Activated CD8-positive, alpha-beta memory T cell treated with anti-CD3 and anti-CD28 coated beads for 4 hours (primary cell): Measurements from ENCODE around the gene TRERF1.
"Not testable (repeated sequence)": the region's sequence is repeated elsewhere in the genome, so short reads cannot be mapped to it uniquely, and the experiment has no call there.

Experiments
- DNase-seq, 2 donors: peaks; one replicate each; pipeline ENCODE4 v3.0.0-alpha.2; 2020; ENCODE audit warnings: low read depth in 2 of 2

The TRERF1 gene

DNA sequence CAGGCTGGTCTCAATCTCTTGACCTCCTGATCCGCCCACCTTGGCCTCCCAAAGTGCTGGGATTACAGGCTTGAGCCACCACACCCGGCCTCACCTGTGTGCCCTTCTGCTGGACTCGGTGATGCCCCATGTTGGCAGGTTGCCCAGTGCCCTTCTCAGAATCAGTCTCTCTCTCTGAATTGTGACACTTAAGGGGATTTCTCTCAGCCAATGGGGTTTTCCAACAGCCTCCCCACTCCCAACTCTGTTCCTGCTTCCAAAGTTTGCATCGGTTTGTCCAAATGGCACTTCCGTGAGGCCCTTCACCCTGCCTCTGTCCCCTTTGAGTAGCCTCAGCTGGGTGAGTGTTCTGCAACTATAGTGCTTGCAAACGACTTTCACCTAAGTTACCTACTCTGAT is 230.9 kb downstream of the TRERF1 start:
- no peak for DNase-seq

DNA sequence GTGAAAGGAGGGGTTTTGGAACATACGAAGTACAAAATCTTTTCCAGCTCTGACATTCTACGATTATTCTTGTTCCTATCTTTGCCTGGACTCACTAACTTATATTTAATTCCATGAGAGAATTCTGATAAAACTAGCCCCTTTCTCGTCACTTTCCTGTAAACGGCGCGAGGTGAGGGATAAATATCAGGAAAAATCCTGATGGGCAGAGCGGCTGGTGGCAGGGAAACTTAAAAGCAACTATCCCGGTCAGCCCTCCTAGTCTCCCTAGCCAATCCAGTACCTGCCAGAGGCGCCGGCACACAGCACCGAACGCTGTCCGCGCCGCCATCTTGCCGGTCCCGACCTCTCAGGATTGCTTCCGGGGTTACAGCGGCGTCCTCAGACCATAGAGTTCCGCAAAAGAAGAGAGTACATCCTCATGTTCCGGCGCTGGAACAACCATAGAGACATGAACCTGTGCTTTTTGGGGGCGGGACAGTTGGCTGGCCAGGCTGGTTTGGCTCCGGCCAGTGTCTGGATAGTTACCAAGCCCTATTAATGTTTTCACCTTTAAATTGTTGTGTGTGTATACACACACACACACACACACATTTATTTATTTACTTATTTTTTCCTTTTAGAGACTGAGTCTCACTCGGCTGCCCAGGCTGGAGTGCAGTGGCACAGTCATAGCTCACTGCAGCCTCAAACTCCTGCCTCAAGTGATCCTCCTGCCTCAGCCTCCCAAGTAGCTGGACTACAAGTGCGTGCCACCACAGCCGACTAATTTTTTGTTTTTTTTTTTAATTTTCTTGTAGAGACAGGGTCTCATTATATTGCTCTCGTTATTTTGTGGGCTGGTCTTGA is 234.0 kb downstream of the TRERF1 start, which contains the start of gene MRPS10:
Gene MRPS10 (minus strand): TSS at position 343 of the 849 bp plus-strand sequence. CDS start 12 bp downstream, at position 331.
- DNase-seq = peak; percentile 74 to 84

DNA sequence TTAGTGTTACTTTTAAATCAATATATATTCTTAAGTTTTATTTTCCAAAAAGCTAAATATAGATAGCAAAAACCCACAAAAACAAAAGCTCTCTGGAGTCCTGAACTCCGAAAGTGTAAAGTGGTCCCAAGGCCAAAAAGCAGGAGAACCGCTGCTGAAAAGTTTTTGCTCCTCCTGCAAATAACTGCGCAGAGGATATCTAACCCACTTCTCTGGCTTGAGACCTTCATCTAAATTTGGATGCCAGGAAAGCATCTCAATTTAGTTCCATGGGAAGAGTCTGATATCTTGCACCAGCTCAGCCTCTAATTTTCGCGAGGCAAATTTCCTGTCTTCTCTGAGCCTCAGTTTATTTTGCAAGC is 234.6 kb downstream of the TRERF1 start:
- DNase-seq = no peak

DNA sequence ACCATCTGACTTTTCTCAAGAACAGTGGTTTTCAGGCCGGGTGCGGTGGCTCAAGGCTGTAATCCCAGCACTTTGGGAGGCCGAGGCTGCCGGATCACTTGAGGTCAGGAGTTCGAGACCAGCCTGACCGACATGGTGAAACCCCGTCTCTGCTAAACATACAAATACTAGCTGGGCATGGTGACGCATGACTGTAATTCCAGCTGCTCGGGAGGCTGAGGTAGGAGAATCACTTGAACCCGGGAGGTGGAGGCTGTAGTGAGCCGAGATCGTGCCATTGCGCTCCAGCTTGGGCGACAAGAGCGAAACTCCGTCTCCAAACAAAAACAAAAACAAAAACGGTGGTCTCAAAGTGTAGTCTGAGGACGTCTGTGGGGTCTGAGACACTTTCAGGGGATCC is 235.2 kb downstream of the TRERF1 start:
- DNase-seq = not testable (repeated sequence)

DNA sequence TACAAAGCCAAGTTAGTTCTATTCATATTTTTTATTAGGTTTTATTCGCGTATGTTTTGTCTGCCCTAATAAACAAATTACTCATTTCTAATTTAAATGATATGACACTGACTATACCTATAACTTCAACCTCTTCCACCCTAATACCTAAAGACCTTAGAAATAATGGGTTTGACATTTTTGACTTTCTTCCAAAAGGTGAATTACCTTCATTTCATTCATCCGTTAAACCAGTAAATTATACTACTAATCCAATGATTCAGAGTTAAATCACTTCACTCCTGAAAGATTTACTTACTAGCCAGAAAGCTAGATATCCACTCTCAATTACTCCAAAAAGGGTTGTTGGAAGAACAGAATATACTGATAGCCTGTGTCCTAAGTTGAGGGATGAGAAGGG is 239.3 kb downstream of the TRERF1 start:
- DNase-seq = no peak

DNA sequence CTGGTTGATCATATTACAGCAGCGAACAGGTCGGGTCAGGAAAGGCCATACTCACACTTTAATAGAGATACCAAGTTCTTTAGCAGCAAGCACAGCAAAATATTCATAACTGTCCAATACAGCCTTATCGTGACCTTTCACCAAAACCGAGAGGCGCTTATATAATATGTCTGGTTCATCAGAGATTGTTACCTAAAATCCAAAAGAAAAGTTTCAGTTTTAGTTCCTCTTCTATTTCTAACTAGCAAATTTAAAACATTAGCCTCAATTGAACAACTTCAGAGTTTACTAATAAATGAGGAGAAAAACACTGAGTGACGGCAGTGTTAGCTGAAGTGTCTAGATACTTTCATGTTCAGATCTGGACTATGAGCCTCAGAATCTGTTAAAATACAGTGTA is 240.0 kb downstream of the TRERF1 start:
- no peak for DNase-seq

DNA sequence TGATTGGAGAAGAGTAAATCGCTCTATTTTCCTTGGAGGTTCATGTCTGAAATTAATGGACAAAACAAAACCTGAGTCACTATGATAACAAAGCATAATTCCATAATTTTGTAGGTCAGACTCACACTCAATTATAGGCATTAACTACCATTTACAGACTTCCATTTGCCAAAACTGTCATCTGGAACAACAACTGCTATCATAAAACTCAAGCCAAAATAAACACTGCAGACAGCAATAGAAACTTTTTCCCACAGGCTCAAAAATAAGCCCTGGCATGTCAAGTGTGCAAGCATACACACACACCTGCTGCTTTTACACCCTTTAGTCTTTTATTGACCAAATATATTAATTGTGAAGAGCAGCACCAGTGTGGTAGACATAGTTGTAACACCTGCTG is 241.2 kb downstream of the TRERF1 start:
- DNase-seq = no peak

DNA sequence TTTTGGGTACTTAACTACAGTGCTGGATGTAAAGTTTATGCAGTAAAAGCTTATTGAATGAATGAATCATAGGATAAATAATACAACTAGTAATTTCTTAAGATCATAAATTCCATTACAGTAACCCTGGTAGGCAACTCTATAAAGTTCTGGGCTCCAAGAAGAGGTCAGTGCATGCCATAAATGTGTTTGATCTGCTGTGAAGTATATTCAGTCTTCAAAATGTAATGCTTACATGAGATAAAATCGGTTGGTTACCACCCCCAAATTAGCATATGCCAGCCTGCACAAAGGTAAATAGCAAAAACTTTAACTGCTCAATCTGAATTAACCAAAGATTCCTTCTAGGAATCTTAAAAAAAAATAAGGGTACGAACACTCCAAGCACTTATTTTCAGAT is 244.2 kb downstream of the TRERF1 start:
- DNase-seq = not testable (repeated sequence)

DNA sequence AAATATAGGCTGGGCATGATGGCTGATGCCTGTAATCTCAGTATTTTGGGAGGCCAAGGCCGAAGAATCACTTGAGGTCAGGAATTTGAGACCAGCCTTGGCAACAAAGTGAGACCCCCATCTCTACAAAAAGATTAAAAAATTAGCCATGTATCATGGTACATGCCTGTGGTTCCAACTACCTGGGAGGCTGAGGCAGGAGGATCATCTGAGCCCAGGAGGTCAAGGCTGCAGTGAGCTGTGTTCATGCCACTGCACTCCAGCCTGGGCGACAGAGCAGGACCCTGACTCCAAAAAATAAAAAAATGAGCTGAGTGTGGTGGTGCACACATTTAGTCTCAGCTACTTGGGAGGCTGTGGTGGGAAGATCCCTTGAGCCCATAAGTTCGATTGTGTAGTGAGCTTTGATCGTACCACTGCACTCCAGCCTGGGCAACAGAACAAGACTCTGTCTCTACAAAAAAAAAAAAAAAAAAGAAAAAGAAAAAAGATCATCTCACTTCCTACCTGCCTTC is 246.9 kb downstream of the TRERF1 start:
- DNase-seq = no peak

DNA sequence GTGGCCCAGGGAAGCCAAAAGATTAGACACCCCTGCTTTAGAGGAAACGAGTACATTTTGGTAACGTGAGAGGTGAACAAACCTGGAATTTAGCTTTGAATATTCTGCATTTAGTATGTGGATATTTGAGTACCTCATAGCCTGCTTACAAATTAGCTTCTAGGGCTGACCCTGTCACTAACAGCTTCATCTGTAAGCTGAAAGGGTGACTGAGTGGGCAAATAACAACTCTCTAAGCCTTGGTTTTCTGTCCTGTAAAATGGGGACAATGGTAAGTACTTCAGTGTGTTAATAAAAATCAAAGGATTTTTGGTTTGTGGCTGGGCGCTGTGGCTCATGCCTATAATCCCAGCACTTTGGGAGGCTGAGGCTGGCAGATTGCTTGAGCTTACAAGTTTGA is 248.5 kb downstream of the TRERF1 start:
- no peak for DNase-seq

DNA sequence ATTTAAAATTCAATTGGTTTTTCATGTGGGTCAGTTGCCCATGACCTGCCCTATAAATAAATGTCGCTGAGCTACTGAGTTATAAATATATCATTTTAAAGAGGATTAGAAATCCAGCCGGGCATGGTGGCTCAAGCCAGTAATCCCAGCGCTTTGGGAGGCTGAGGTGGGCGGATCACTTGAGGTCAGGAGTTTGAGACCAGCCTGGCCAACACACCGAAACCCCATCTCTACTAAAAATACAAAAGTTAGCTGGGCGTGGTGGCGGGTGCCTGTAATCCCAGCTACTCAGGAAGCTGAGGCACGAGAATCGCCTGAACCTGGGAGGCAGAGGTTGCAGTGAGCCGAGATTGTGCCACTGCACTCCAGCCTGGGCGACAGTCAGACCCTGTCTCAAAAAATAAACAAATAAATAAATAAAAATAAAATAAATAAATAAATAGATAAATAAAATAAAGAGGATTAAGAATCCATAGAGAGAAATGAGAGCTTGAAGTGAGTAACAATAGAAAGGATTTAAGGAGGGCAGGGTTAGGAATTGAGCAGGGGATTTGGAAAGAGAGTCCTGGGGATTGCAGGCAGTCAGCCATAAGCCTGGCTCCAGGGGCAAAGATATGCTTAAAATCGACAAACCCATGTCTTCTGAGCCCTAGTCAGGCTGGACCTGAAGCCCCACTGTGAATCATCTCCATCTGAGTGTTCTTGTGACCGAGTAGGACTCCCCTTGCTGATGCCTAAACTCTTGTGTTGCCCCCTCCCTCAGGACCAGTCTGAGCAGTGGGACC is 249.4 kb downstream of the TRERF1 start:
- not testable (repeated sequence) for DNase-seq

DNA sequence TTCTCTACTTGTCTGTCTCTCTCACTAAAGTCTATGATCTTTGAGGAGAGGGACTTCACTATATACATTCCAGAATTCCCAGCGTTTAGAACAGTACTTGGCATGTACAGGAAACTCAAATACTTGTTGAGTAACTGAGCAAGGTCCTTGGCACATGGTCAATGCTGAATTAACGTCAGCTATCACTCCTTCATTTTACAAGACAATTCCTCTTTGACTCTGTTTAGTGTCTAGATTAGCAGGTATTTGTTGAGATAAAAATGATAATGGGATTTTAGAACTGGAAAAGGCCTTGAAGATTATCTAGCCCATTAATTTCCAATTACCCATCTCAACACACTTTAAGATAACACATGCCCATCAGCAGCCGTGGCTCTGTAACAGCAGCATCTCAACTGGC is 250.3 kb downstream of the TRERF1 start:
- DNase-seq = no peak

DNA sequence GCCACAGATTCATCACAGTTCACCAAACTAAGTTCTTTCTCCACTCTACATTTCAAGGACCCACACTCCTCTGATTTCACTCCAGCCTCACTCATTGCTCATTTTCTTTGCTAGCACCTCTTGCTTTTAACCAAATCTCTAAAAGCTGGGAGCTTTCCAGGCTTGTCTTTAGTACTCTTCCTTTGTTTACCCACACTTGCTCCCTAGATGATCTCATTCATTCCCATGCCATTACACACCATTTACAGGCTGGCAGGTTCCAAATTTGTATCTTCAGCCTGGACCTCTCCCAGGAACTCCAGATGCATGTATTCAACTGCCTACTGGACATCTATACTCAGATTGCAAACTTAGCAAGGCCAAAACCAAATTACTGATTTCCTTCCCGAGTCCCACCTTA is 251.7 kb downstream of the TRERF1 start:
- DNase-seq = no peak

DNA sequence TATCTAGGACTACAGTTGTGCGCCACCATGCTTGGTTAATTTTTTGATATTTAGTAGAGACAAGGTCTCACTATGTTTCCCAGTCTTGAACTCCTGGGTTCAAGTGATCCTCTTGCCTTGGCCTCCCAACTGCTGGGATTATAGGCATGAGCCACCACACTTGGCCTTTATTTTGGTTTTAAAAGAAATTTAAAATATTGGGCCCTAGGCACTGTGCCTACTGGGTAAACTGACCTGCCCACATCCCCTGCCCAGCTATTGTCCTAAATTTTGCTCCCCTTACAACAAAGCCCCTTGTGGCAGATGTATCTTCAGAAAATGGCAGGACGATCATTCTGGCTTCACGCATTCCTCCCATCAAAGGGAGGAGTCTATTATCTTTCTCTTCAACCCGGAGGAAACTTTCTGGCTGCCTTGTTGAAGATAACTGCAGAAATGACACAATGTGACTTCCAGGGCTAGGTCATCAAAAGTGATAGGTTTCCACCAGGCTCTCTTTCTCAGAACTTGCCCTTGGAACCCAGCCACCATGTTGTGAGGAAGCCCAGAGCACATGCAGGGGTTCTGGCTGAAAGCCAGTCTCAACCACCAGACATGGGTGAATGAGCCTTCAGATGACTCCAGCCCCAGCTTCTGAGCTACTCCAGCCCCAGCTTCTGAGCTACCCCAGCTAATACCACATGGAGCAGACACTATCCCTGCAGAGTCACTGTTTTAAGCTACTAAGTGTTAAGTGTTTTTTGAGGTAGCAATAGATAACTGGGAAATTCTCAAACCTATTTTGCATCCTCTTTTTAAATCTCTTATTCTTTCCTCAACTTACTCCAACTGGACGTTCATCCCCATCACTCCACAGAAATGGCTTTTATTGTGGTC is 252.4 kb downstream of the TRERF1 start:
- no peak for DNase-seq

DNA sequence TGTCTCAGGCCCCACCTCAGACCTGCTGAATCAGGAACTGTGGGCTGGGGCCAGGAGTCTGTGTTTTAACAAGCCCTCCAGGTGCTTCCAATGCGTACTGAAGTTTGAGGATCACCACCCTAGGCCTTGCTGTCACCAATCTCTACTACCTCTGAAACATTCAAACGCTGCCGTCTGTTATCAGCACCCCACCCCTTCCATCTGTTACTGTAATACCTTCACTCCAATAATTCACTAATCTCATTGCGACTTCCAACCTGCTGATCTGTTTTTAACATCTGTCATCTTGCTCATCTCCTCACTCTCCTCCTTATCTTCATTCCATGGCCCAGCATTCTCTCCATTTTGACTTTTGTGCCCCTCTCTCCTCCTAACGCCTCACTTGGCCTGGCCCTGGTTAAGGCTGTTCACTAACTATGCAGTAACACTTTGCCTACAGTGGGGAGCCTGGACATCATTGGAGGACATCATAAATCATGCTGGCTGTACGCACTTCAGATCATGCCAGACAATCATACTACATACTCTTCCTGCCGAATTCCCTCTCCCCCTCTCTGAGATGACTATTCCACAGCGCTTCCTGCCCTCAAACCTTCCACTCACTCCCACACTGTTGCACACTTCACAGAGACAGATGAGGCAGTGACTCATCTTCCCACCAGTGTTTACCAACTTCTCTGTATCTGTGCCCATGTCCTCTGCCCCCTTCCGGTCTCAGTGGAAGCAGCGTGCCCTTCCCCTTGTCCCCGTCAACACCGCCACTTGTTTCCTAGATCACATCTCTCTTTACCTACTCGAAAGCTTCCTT is 254.0 kb downstream of the TRERF1 start:
- peak in 1 of 2 donors; percentile 18 for DNase-seq

DNA sequence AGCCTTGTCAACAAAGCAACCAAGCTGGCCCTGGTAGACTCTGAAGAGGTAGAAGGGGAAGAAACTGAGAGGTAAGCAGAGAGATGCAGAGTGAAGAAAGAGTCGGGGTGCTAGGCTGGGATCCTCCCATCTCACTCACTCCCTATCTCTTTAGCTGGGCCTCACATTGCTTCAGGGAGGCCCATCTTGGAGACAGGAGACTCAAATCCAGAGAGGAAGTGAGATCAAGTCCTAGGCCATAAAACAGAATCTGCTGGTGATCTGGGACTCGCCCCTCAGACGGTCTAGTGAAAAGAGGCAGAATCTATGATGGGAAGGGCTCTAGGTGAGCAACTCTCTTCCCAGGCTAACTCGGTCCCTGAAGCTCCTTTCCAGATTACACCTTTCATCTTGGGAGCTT is 256.3 kb downstream of the TRERF1 start:
- DNase-seq = no peak

DNA sequence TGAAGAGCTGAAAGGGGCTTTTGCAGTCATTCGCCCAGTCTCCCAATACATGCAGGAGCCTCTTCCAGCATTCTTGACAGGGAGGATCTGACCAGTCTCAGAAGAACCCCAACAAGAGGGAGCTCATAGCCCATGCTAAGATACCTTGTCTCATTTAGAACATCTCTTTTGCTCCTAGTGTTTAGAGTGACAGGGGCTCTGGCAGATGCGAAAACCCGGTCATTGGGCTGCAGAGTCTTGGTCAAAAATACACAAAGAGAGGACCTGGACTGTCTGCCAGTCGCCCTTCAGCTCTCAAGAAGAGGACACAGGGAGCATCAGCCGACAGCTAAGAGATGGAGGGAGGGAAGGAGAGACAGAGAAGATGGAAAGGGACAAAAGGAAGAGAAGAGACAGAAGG is 257.7 kb downstream of the TRERF1 start:
- DNase-seq = no peak

DNA sequence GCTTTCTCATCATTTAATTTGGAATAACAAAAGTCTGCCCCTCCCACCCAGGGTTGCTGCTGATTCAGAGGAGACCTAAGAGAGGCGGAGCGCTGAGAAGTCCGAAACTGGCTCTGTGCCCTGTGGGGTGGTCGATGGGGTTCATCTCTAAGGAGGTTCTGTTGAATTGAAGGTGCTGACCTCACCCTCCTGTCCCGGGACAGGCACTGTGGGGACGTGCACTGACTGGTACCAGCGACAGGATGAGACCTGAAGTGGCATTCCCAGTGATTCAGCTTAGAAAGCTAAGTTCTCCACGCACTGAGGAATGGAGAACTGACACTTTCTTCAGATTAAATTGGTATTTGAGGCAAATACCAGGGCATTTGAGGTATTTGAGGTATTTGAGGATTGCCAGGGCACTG is 258.2 kb downstream of the TRERF1 start:
- DNase-seq = no peak

DNA sequence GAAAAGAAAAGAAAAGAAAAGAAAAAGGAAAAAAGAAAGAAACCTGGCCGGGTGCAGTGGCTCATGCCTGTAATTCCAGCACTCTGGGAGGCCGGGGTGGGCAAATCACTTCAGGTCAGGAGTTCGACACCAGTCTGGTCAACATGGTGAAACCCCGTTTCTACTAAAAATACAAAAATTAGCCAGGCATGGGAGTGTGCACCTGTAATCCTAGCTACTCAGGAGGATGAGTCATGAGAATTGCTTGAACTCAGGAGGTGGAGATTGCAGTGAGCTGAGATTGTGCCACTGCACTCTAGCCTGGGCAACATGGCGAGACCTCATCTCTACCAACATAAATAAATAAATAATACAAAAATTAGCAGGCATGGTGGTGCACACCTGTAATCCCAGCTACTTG is 259.3 kb downstream of the TRERF1 start:
- not testable (repeated sequence) for DNase-seq

DNA sequence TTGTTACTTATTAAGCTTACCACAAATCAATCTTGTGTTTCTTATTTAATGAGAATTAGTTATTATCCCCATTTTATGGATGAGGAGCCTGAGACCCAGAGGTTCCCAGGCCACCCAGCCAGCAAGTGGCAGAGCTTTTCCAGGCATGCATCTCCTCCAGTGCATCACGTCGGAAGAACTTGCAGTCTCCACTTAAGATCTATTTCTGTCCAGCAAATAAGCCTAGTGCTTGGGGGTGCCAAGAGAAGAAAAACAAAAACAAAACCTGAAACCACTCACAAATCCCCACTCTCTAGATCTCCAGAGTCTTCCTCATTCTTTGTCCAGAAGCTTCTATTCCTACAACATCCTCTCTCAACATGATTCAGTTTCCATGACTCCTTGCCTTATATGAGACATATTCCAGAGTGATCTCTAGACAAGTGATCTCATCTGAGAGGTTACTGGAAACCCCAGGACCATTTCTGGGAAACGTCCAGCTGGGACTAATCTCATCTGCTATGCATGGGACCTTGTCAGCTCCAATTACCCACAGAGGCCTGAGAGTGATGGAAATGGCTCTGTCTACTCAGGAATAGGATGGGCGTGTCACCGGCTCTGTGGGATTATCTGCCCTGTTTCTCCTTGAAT is 261.1 kb downstream of the TRERF1 start:
- DNase-seq = no peak
